ENCODE data around the gene FRMPD4.

The FRMPD4 gene

GRCh38 chrX:12681047-12681446 lies 542.8 kb downstream of the FRMPD4 start:
- no peak for DNase-seq

GRCh38 chrX:12685541-12685940 lies 547.3 kb downstream of the FRMPD4 start:
- no peak for DNase-seq

GRCh38 chrX:12686331-12686730 lies 548.1 kb downstream of the FRMPD4 start:
- DNase-seq = no peak

- no peak for DNase-seq
Measured at GRCh38 chrX:12690646-12691045, 552.4 kb downstream of the FRMPD4 start.

GRCh38 chrX:12693754-12694153 lies 555.5 kb downstream of the FRMPD4 start:
- no peak for DNase-seq

GRCh38 chrX:12700745-12701144 lies 562.5 kb downstream of the FRMPD4 start:
- no peak for DNase-seq

GRCh38 chrX:12701628-12702027 lies 563.4 kb downstream of the FRMPD4 start:
- peak; percentile 1 for DNase-seq

GRCh38 chrX:12702509-12703091 lies 564.3 kb downstream of the FRMPD4 start:
- no peak for DNase-seq

- DNase-seq = no peak
Measured at GRCh38 chrX:12704706-12705105, 566.4 kb downstream of the FRMPD4 start.

- DNase-seq = no peak
Measured at GRCh38 chrX:12709047-12709446, 570.8 kb downstream of the FRMPD4 start.

- DNase-seq = no peak
Measured at GRCh38 chrX:12711435-12712040, 573.3 kb downstream of the FRMPD4 start.

- DNase-seq = no peak
Measured at GRCh38 chrX:12716574-12716973, 578.3 kb downstream of the FRMPD4 start.

GRCh38 chrX:12719837-12720236 lies 581.6 kb downstream of the FRMPD4 start:
- no peak for DNase-seq

GRCh38 chrX:12721042-12721441 lies 582.8 kb downstream of the FRMPD4 start:
- DNase-seq = no peak

- no peak for DNase-seq
Measured at GRCh38 chrX:12722314-12722713, 584.0 kb downstream of the FRMPD4 start.

GRCh38 chrX:12741416-12741815 lies 603.1 kb downstream of the FRMPD4 start:
- DNase-seq = no peak

GRCh38 chrX:12747433-12747832 lies 609.2 kb downstream of the FRMPD4 start:
- no peak for DNase-seq

GRCh38 chrX:12751887-12752286 lies 613.6 kb downstream of the FRMPD4 start:
- no peak for DNase-seq

GRCh38 chrX:12753366-12753765 lies 615.1 kb downstream of the FRMPD4 start:
- no peak for DNase-seq

- DNase-seq = no peak
Measured at GRCh38 chrX:12758291-12758690, 620.0 kb downstream of the FRMPD4 start.

GRCh38 chrX:12767856-12768255 lies 629.6 kb downstream of the FRMPD4 start:
- no peak for DNase-seq

GRCh38 chrX:12768491-12768890 lies 630.2 kb downstream of the FRMPD4 start:
- DNase-seq = no peak

GRCh38 chrX:12770440-12770839 lies 632.2 kb downstream of the FRMPD4 start:
- DNase-seq = no peak

GRCh38 chrX:12771445-12772069 lies 633.3 kb downstream of the FRMPD4 start:
- peak; percentile 44 for DNase-seq

Data from activated T-cell treated with anti-CD3 and anti-CD28 coated beads for 4 hours (primary cell).